ENCODE results near the gene KDM1B.
A peak's percentile ranks its signal among the peaks of the same experiment; 100 is the strongest.

KDM1B gene

DNA sequence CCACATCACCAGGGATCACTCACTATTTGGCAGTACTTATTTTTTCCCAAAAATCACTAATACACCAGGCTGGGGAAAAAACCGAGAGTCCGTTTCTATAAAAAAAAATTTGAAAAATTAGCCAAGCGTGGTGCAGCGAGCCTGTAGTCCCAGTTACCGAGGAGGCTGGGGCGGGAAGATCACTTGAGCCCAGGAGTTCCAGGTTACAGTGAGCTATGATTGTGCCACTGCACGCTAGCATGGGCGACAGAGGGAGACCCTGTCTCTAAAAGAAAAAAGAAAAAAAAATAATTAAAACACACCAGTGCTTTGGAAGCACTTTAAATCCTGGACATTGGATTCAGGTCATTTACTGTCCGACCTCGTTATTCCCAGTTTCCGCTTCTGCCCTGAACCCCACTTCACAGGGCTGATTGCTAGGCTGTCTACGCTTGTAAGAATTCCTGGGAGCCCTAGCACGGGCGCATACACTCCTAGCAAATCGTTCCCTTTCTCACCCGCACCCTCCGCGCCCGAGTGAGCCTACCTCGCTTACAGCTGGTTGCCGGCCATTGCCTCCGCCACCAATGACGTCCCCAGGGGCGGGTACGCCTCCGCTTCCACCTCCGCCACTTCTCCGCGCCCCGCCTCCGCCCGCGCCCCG lies 594 bp upstream of the KDM1B start, which contains the start of gene TPMT:
Gene TPMT, minus strand, starts transcription at position 571 of the 643 bp plus-strand sequence. CDS start 5,950 bp downstream, outside the sequence.
- no peaks in the 10 kb centered on the region for H3K9me3 ChIP-seq
- no peaks in the 10 kb centered on the region for H3K27me3 ChIP-seq
- no peaks in the 10 kb centered on the region for H3K36me3 ChIP-seq
- H3K4me1 ChIP-seq = no peaks in the 10 kb centered on the region
- no peak for DNase-seq
- TF ChIP-seq, protein P1, sequence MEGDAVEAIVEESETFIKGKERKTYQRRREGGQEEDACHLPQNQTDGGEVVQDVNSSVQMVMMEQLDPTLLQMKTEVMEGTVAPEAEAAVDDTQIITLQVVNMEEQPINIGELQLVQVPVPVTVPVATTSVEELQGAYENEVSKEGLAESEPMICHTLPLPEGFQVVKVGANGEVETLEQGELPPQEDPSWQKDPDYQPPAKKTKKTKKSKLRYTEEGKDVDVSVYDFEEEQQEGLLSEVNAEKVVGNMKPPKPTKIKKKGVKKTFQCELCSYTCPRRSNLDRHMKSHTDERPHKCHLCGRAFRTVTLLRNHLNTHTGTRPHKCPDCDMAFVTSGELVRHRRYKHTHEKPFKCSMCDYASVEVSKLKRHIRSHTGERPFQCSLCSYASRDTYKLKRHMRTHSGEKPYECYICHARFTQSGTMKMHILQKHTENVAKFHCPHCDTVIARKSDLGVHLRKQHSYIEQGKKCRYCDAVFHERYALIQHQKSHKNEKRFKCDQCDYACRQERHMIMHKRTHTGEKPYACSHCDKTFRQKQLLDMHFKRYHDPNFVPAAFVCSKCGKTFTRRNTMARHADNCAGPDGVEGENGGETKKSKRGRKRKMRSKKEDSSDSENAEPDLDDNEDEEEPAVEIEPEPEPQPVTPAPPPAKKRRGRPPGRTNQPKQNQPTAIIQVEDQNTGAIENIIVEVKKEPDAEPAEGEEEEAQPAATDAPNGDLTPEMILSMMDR (IDR thresholded peaks at IDR 0.05; ENCODE audit: low read depth, low read length) = no peak
- peak within 1 kb of the TSS; percentile 91 for H3K4me3 ChIP-seq (ENCODE audit: low read depth, low read length)

- H3K9me3 ChIP-seq = no peaks in the 10 kb centered on the region
- DNase-seq = peak; percentile 46
- H3K36me3 ChIP-seq = no peaks in the 10 kb centered on the region; the same call in 1 of the 2 replicates
- H3K27me3 ChIP-seq = no peaks in the 10 kb centered on the region
- peak overlapping the region; percentile 91 for H3K4me3 ChIP-seq (ENCODE audit: low read depth, low read length)
- TF ChIP-seq, protein P1 (IDR thresholded peaks at IDR 0.05; ENCODE audit: low read depth, low read length) = peak; percentile 35
- no peaks in the 10 kb centered on the region for H3K4me1 ChIP-seq
These were observed 721 bp downstream of the KDM1B start for GRCh38 chr6:18155864-18156421.

GRCh38 chr6:18160911-18161310 lies 5.7 kb downstream of the KDM1B start:
- Histone ChIP-seq H3K4me1 (no peaks in the 10 kb centered on the region), H3K9me3 (no peaks in the 10 kb centered on the region), H3K27me3 (no peaks in the 10 kb centered on the region), H3K4me3 (ENCODE audit: low read depth, low read length) (no peak overlapping the region), H3K36me3 (peaks cover 3% of the 10 kb centered on the region; the same call in 1 of the 2 replicates)
- TF ChIP-seq, protein P1 (IDR thresholded peaks at IDR 0.05; ENCODE audit: low read depth, low read length) = no peak
- DNase-seq = no peak

DNA sequence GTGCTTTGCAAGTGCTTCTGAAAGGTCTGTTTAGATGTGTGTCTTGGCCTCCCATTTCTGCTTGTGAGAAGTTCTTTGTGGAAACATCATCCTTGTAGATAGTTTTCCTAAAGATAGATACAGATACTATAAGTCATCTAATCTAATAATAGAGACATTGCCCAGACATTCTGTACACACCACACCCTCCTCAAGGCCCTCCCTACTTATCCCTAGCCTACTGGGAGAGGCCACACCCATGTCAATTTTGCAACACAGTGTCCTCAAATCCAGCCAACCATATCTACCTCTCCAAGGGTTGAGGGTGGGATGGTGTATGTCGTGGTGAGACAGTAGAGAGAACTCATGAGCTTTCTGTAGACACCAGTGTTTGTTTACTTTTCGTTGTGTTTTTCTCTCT lies 6.2 kb downstream of the KDM1B start:
- DNase-seq = no peak
- Histone ChIP-seq H3K9me3 (no peaks in the 10 kb centered on the region), H3K4me3 (ENCODE audit: low read depth, low read length) (no peak overlapping the region), H3K4me1 (no peaks in the 10 kb centered on the region), H3K27me3 (no peaks in the 10 kb centered on the region), H3K36me3 (peaks cover 3% of the 10 kb centered on the region; the same call in 1 of the 2 replicates)
- TF ChIP-seq, protein P1 (IDR thresholded peaks at IDR 0.05; ENCODE audit: low read depth, low read length) = no peak

GRCh38 chr6:18162401-18162800 lies 7.2 kb downstream of the KDM1B start:
- no peak overlapping the region for H3K4me3 ChIP-seq (ENCODE audit: low read depth, low read length)

More at GRCh38 chr6:18162401-18162800, 7.2 kb downstream of the KDM1B start:
- TF ChIP-seq, protein P1 (IDR thresholded peaks at IDR 0.05; ENCODE audit: low read depth, low read length) = no peak
- no peak for DNase-seq
- no peaks in the 10 kb centered on the region for H3K27me3 ChIP-seq
- no peaks in the 10 kb centered on the region for H3K9me3 ChIP-seq
- H3K36me3 ChIP-seq = peaks cover 3% of the 10 kb centered on the region; the same call in 1 of the 2 replicates
- H3K4me1 ChIP-seq = no peaks in the 10 kb centered on the region

All from BE2C (cell line).